ENCODE measurements around the gene TMEM154.

The TMEM154 gene

GRCh38 chr4:152679414-152680281 lies at the start of gene TMEM154:
TMEM154 (minus strand) TSS chr4:152679997; CDS start chr4:152679933, 64 bp downstream.
- peak; percentile 47 to 58 for DNase-seq (ENCODE audit: low spot score in 2 of 2)
- ATAC-seq (replicated peaks; ENCODE audit: extremely low read depth, poor library complexity, severe bottlenecking): peak; percentile 98
- no peaks in the 10 kb centered on the region for H3K9me3 Mint-ChIP-seq
- H3K27me3 Mint-ChIP-seq: no peaks in the 10 kb centered on the region
- peak within 1 kb of the TSS; percentile 90 for H3K4me3 Mint-ChIP-seq
- H3K36me3 Mint-ChIP-seq (ENCODE audit: insufficient read depth): peaks cover 3% of the 10 kb centered on the region
- H3K27ac Mint-ChIP-seq (ENCODE audit: low read depth): peak within 1 kb of the TSS; percentile 93
- H3K4me1 Mint-ChIP-seq: peaks cover 48% of the 10 kb centered on the region

GRCh38 chr4:152729466-152729865 lies 49.7 kb upstream of the TMEM154 start:
- Mint-ChIP-seq H3K36me3 (ENCODE audit: insufficient read depth) (no peaks in the 10 kb centered on the region), H3K9me3 (no peaks in the 10 kb centered on the region), H3K27ac (ENCODE audit: low read depth) (no peak overlapping the region), H3K27me3 (peaks cover 9% of the 10 kb centered on the region), H3K4me1 (no peaks in the 10 kb centered on the region), H3K4me3 (no peak overlapping the region)
- ATAC-seq (replicated peaks; ENCODE audit: extremely low read depth, poor library complexity, severe bottlenecking) (no peak), DNase-seq (ENCODE audit: low spot score in 2 of 2) (no peak)

GRCh38 chr4:152728343-152728742 lies 48.5 kb upstream of the TMEM154 start:
- Mint-ChIP-seq H3K4me3 (no peak overlapping the region), H3K4me1 (no peaks in the 10 kb centered on the region), H3K9me3 (no peaks in the 10 kb centered on the region), H3K27ac (ENCODE audit: low read depth) (no peak overlapping the region), H3K27me3 (peaks cover 13% of the 10 kb centered on the region), H3K36me3 (ENCODE audit: insufficient read depth) (no peaks in the 10 kb centered on the region)
- ATAC-seq (replicated peaks; ENCODE audit: extremely low read depth, poor library complexity, severe bottlenecking) (no peak), DNase-seq (ENCODE audit: low spot score in 2 of 2) (no peak)

- Mint-ChIP-seq H3K27me3 (peaks cover 18% of the 10 kb centered on the region), H3K4me3 (no peak overlapping the region), H3K27ac (ENCODE audit: low read depth) (no peak overlapping the region), H3K4me1 (no peaks in the 10 kb centered on the region), H3K36me3 (ENCODE audit: insufficient read depth) (no peaks in the 10 kb centered on the region), H3K9me3 (no peaks in the 10 kb centered on the region)
- no peak for DNase-seq (ENCODE audit: low spot score in 2 of 2)
- no peak for ATAC-seq (replicated peaks; ENCODE audit: extremely low read depth, poor library complexity, severe bottlenecking)
These were observed 48.0 kb upstream of the TMEM154 start for GRCh38 chr4:152727784-152728183.

GRCh38 chr4:152724494-152724893 lies 44.7 kb upstream of the TMEM154 start:
- Mint-ChIP-seq H3K4me1 (no peaks in the 10 kb centered on the region), H3K27me3 (peaks cover 19% of the 10 kb centered on the region), H3K9me3 (no peaks in the 10 kb centered on the region), H3K4me3 (no peak overlapping the region), H3K36me3 (ENCODE audit: insufficient read depth) (no peaks in the 10 kb centered on the region), H3K27ac (ENCODE audit: low read depth) (no peak overlapping the region)
- no peak for DNase-seq (ENCODE audit: low spot score in 2 of 2)
- ATAC-seq (replicated peaks; ENCODE audit: extremely low read depth, poor library complexity, severe bottlenecking): no peak

GRCh38 chr4:152723236-152723635 lies 43.4 kb upstream of the TMEM154 start:
- no peak for ATAC-seq (replicated peaks; ENCODE audit: extremely low read depth, poor library complexity, severe bottlenecking)
- no peak for DNase-seq (ENCODE audit: low spot score in 2 of 2)
- no peaks in the 10 kb centered on the region for H3K9me3 Mint-ChIP-seq
- H3K27me3 Mint-ChIP-seq: peaks cover 19% of the 10 kb centered on the region
- no peak overlapping the region for H3K27ac Mint-ChIP-seq (ENCODE audit: low read depth)
- H3K4me1 Mint-ChIP-seq: no peaks in the 10 kb centered on the region
- H3K36me3 Mint-ChIP-seq (ENCODE audit: insufficient read depth): no peaks in the 10 kb centered on the region
- H3K4me3 Mint-ChIP-seq: no peak overlapping the region

- peaks cover 6% of the 10 kb centered on the region for H3K9me3 Mint-ChIP-seq
- no peaks in the 10 kb centered on the region for H3K36me3 Mint-ChIP-seq (ENCODE audit: insufficient read depth)
- H3K27me3 Mint-ChIP-seq: peaks cover 10% of the 10 kb centered on the region
- no peak overlapping the region for H3K27ac Mint-ChIP-seq (ENCODE audit: low read depth)
- H3K4me1 Mint-ChIP-seq: no peaks in the 10 kb centered on the region
- H3K4me3 Mint-ChIP-seq: no peak overlapping the region
- no peak for ATAC-seq (replicated peaks; ENCODE audit: extremely low read depth, poor library complexity, severe bottlenecking)
- no peak for DNase-seq (ENCODE audit: low spot score in 2 of 2)
These were observed 40.2 kb upstream of the TMEM154 start for GRCh38 chr4:152719801-152720556.

- ATAC-seq (replicated peaks; ENCODE audit: extremely low read depth, poor library complexity, severe bottlenecking) (no peak), DNase-seq (ENCODE audit: low spot score in 2 of 2) (no peak)
- Mint-ChIP-seq H3K27me3 (peaks cover 10% of the 10 kb centered on the region), H3K4me3 (no peak overlapping the region), H3K9me3 (peaks cover 9% of the 10 kb centered on the region), H3K4me1 (no peaks in the 10 kb centered on the region), H3K27ac (ENCODE audit: low read depth) (no peak overlapping the region), H3K36me3 (ENCODE audit: insufficient read depth) (no peaks in the 10 kb centered on the region)
These were observed 39.5 kb upstream of the TMEM154 start for GRCh38 chr4:152719291-152719690.

GRCh38 chr4:152715076-152715475 lies 35.3 kb upstream of the TMEM154 start:
- Mint-ChIP-seq H3K36me3 (ENCODE audit: insufficient read depth) (no peaks in the 10 kb centered on the region), H3K4me1 (no peaks in the 10 kb centered on the region), H3K9me3 (peaks cover 9% of the 10 kb centered on the region), H3K4me3 (no peak overlapping the region), H3K27ac (ENCODE audit: low read depth) (no peak overlapping the region), H3K27me3 (no peaks in the 10 kb centered on the region)
- ATAC-seq (replicated peaks; ENCODE audit: extremely low read depth, poor library complexity, severe bottlenecking): no peak
- DNase-seq (ENCODE audit: low spot score in 2 of 2): no peak

GRCh38 chr4:152713951-152714705 lies 34.3 kb upstream of the TMEM154 start:
- H3K4me3 Mint-ChIP-seq: no peak overlapping the region
- H3K9me3 Mint-ChIP-seq: peaks cover 9% of the 10 kb centered on the region
- H3K27me3 Mint-ChIP-seq: no peaks in the 10 kb centered on the region
- no peaks in the 10 kb centered on the region for H3K36me3 Mint-ChIP-seq (ENCODE audit: insufficient read depth)
- H3K4me1 Mint-ChIP-seq: no peaks in the 10 kb centered on the region
- ATAC-seq (replicated peaks; ENCODE audit: extremely low read depth, poor library complexity, severe bottlenecking): no peak
- DNase-seq (ENCODE audit: low spot score in 2 of 2): no peak
- H3K27ac Mint-ChIP-seq (ENCODE audit: low read depth): no peak overlapping the region

GRCh38 chr4:152709675-152710438 lies 30.1 kb upstream of the TMEM154 start:
- Mint-ChIP-seq H3K27ac (ENCODE audit: low read depth) (no peak overlapping the region), H3K4me3 (no peak overlapping the region), H3K36me3 (ENCODE audit: insufficient read depth) (peaks cover 2% of the 10 kb centered on the region), H3K9me3 (peaks cover 6% of the 10 kb centered on the region), H3K4me1 (no peaks in the 10 kb centered on the region), H3K27me3 (peaks cover 6% of the 10 kb centered on the region)
- DNase-seq (ENCODE audit: low spot score in 2 of 2) (no peak), ATAC-seq (replicated peaks; ENCODE audit: extremely low read depth, poor library complexity, severe bottlenecking) (no peak)

GRCh38 chr4:152708796-152709195 lies 29.0 kb upstream of the TMEM154 start:
- H3K27ac Mint-ChIP-seq (ENCODE audit: low read depth): no peak overlapping the region
- ATAC-seq (replicated peaks; ENCODE audit: extremely low read depth, poor library complexity, severe bottlenecking) (no peak), DNase-seq (ENCODE audit: low spot score in 2 of 2) (no peak)
- H3K4me3 Mint-ChIP-seq: no peak overlapping the region
- peaks cover 2% of the 10 kb centered on the region for H3K36me3 Mint-ChIP-seq (ENCODE audit: insufficient read depth)
- no peaks in the 10 kb centered on the region for H3K4me1 Mint-ChIP-seq
- H3K27me3 Mint-ChIP-seq: peaks cover 13% of the 10 kb centered on the region
- H3K9me3 Mint-ChIP-seq: peaks cover 9% of the 10 kb centered on the region
